Activated CD4-positive, alpha-beta memory T cell treated with anti-CD3 and anti-CD28 coated beads for 36 hours (primary cell): ENCODE data around the gene PARN. TPM values are rescaled to one million over a fixed set of nuclear protein-coding genes. Genes with fewer than 3 reads are reported as not detected.

Experiments used
- CTCF ChIA-PET: fragments of 350-600 bp; sonication (Branson Sonifier 250); formaldehyde crosslinking; loops from one replicate; lab custom pipeline; 2021; ENCODE audit warnings: antibody characterized with exemption, inconsistent platforms; lab: Charles Lee
- POLR2A ChIA-PET: fragments of 350-600 bp; sonication (Branson Sonifier 250); formaldehyde crosslinking; loops from one replicate; lab custom pipeline; 2021; ENCODE audit warnings: antibody characterized with exemption; lab: Charles Lee
- DNase-seq: peaks from one replicate; pipeline ENCODE4 v3.0.0-alpha.2; 2020
- H3K27ac Mint-ChIP-seq: one replicate; pipeline ENCODE4 v1.8.0; 2021; ENCODE audit warnings: mixed read lengths
- H3K27me3 Mint-ChIP-seq: one replicate; pipeline ENCODE4 v1.8.0; 2021; ENCODE audit warnings: mixed read lengths
- H3K36me3 Mint-ChIP-seq: one replicate; pipeline ENCODE4 v1.8.0; 2021; ENCODE audit warnings: mixed read lengths
- H3K4me1 Mint-ChIP-seq: one replicate; pipeline ENCODE4 v1.8.0; 2021; ENCODE audit warnings: low read depth, mixed read lengths
- H3K4me3 Mint-ChIP-seq: one replicate; pipeline ENCODE4 v1.8.0; 2021; ENCODE audit warnings: mild to moderate bottlenecking, mixed read lengths
- H3K9me3 Mint-ChIP-seq: one replicate; pipeline ENCODE4 v1.8.0; 2021; ENCODE audit warnings: mixed read lengths
- intact Hi-C: fragments of 100-400 bp; cut with micrococcal nuclease; formaldehyde crosslinking; loops from one replicate; pipeline ENCODE4 v1.15.1; 2023
- total RNA-seq, 2 experiments: library from RNA; stranded (reverse); gene quantifications; one replicate each; pipeline ENCODE4 v1.2.3, GENCODE V29; 2021

Gene PARN
- total RNA-seq, 2 experiments from 2014 or later = 43.4 to 44.2 TPM

DNA sequence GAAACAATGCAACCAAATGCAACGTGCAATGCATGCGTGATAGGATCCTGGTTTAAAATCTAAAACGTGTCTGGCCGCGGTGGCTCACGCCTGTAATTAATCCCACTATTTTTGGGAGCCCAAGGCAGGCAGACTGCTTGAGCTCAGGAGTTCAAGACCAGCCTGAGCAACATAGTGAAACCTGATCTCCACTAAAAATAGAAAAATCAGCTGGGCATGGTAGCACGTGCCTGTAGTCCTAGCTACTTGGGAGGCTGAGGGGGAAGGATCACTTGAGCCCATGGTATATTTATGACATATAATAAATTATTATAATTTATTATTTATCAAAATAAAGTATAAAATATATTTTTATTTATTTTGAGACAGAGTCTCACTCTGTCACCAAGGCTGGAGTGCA, 241.8 kb downstream of the PARN start:
- intact Hi-C loops = no loop called here
- H3K4me3 Mint-ChIP-seq = no peak overlapping the region
- H3K4me1 Mint-ChIP-seq = no peaks in the 10 kb centered on the region
- DNase-seq = no peak
- no peaks in the 10 kb centered on the region for H3K36me3 Mint-ChIP-seq
- H3K27me3 Mint-ChIP-seq = no peaks in the 10 kb centered on the region
- ChIA-PET POLR2A (no interaction called here), CTCF (interaction anchor here (0.6 to 1.0 kb wide), 2 partner anchors 18 to 592 kb away, joined by 3 read pairs; no protein-coding TSS in a partner anchor)
- H3K9me3 Mint-ChIP-seq = no peaks in the 10 kb centered on the region
- no peak overlapping the region for H3K27ac Mint-ChIP-seq

DNA sequence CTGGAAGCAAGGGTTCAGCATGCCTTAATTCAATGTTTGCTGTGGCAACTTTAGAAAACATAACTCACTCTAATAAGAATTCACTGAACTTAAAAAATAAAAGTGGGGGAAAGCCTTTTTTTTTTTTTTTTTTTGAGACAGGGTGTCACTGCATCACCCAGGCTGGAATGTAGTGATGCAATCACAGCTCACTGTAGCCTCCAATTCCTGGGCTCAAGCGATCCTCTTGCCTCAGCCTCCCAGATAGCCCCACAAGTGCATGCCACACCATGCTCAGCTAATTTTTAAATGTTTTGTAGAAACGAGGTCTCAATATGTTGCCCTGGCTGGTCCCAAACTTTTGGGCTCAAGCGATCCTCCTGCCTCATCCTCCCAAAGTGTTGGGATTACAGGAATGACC, 243.9 kb downstream of the PARN start:
- no peaks in the 10 kb centered on the region for H3K36me3 Mint-ChIP-seq
- no peak overlapping the region for H3K27ac Mint-ChIP-seq
- POLR2A ChIA-PET = no interaction called here
- intact Hi-C loops = no loop called here
- H3K4me3 Mint-ChIP-seq = no peak overlapping the region
- H3K9me3 Mint-ChIP-seq = no peaks in the 10 kb centered on the region
- no peaks in the 10 kb centered on the region for H3K4me1 Mint-ChIP-seq
- CTCF ChIA-PET = no interaction called here
- no peak for DNase-seq
- no peaks in the 10 kb centered on the region for H3K27me3 Mint-ChIP-seq

Other genes with a start within 250 kb of the PARN start
- gene BFAR, start 2.7 kb upstream of the PARN start, total RNA-seq = 10 to 100 TPM; 46.5 to 51.4 TPM
- gene PLA2G10, start 64.0 kb upstream of the PARN start, total RNA-seq = not detected
- 1 to 10 TPM; 2.1 to 2.2 TPM for gene NPIPA3, start 73.2 kb upstream of the PARN start, total RNA-seq
- gene NPIPA2, start 112.3 kb upstream of the PARN start, total RNA-seq = 1 to 10 TPM; 4.7 to 4.8 TPM
- gene NOMO1, start 203.5 kb upstream of the PARN start, total RNA-seq = 10 to 100 TPM; 42.1 to 43.4 TPM